CD4-positive, alpha-beta T cell (primary cell): ENCODE data around the gene XKR3. TPM values are rescaled to one million over a fixed set of nuclear protein-coding genes. Genes with fewer than 3 reads are reported as not detected.
A peak's percentile ranks its signal among the peaks of the same experiment; 100 is the strongest.
"Not testable (repeated sequence)": the region's sequence is repeated elsewhere in the genome, so short reads cannot be mapped to it uniquely, and the experiment has no call there.

Source experiments
- ATAC-seq: fragments of 200-7000 bp; cut with Tn5 transposase; one replicate; pipeline ENCODE4 v1.10.0; 2022; ENCODE audit warnings: mild to moderate bottlenecking; ENCODE audit not compliant: poor library complexity
- CTCF ChIA-PET: fragments of 350-600 bp; sonication (Branson Sonifier 250); formaldehyde crosslinking; loops from one replicate; lab custom pipeline; 2021; ENCODE audit warnings: antibody characterized with exemption, inconsistent platforms; lab: Charles Lee
- POLR2A ChIA-PET: fragments of 350-600 bp; sonication (Branson Sonifier 250); formaldehyde crosslinking; loops from one replicate; lab custom pipeline; 2021; ENCODE audit warnings: antibody characterized with exemption, inconsistent platforms; lab: Charles Lee
- DNase-seq, 14 experiments: peaks; one replicate each; pipeline ENCODE4 v3.0.0-alpha.2; 2013 to 2020; ENCODE audit warnings: mixed read lengths in 2 of 14
- H3K27ac ChIP-seq, 2 donors: one replicate each; pipeline versions ENCODE4 v1.5.1 to v1.7.0; 2013; ENCODE audit warnings: low read length in 2 of 2, low read depth in 1 of 2, mild to moderate bottlenecking in 1 of 2
- H3K27me3 ChIP-seq, 2 experiments: 1 replicate in 1 of 2; 2 replicates in 1 of 2; pipeline versions ENCODE4 v1.6.1 to v1.7.0; 2013; ENCODE audit warnings: low read length in 2 of 2, control low read depth in 1 of 2, mild to moderate bottlenecking in 1 of 2, moderate library complexity in 1 of 2; ENCODE audit not compliant: insufficient read depth in 2 of 2, control insufficient read depth in 1 of 2
- H3K36me3 ChIP-seq: one replicate; pipeline ENCODE4 v1.6.1; 2013; ENCODE audit warnings: low read length, control low read depth; ENCODE audit not compliant: insufficient read depth
- H3K4me1 ChIP-seq: one replicate; pipeline ENCODE4 v1.6.1; 2013; ENCODE audit warnings: low read length, control low read depth; ENCODE audit not compliant: insufficient read depth
- H3K4me3 ChIP-seq: one replicate; pipeline ENCODE4 v1.5.1; 2013; ENCODE audit warnings: mild to moderate bottlenecking, low read length, moderate library complexity
- H3K9me3 ChIP-seq, 2 experiments: 1 replicate in 1 of 2; 2 replicates in 1 of 2; pipeline versions ENCODE4 v1.6.1 to v1.7.0; 2013; ENCODE audit warnings: low read length in 2 of 2, mild to moderate bottlenecking in 2 of 2, control low read depth in 1 of 2, moderate library complexity in 1 of 2; ENCODE audit not compliant: control insufficient read depth in 1 of 2, insufficient read depth in 1 of 2
- H3K27ac Mint-ChIP-seq: one replicate; pipeline ENCODE4 v1.8.0; 2020; ENCODE audit warnings: mixed read lengths
- H3K27me3 Mint-ChIP-seq: one replicate; pipeline ENCODE4 v1.8.0; 2021; ENCODE audit warnings: mixed read lengths
- H3K36me3 Mint-ChIP-seq: one replicate; pipeline ENCODE4 v1.8.0; 2021; ENCODE audit warnings: low read depth, mixed read lengths
- H3K4me1 Mint-ChIP-seq: one replicate; pipeline ENCODE4 v1.8.0; 2021; ENCODE audit warnings: low read depth, mixed read lengths
- H3K4me3 Mint-ChIP-seq: one replicate; pipeline ENCODE4 v1.8.0; 2020; ENCODE audit warnings: mild to moderate bottlenecking, mixed read lengths
- H3K9me3 Mint-ChIP-seq: one replicate; pipeline ENCODE4 v1.8.0; 2020; ENCODE audit warnings: mixed read lengths
- CTCF ChIP-seq: fragments of 200-600 bp; IDR thresholded peaks from one replicate; pipeline ENCODE4 v1.8.0; 2022; ENCODE audit warnings: antibody characterized with exemption, mild to moderate bottlenecking
- intact Hi-C, 2 experiments: fragments of 100-400 bp; cut with DNase I in 1 of 2; cut with micrococcal nuclease in 1 of 2; formaldehyde crosslinking; loops; one replicate each; pipeline versions ENCODE4 v1.15.1 to v1.9.0; 2023 to 2025; cut with DNase I, micrococcal nuclease
- total RNA-seq, 174 experiments: library from RNA in 2 of 174; stranded (reverse) in 2 of 174; gene quantifications; one replicate each; pipeline ENCODE4 v1.2.3 and lab custom pipeline; 2021 to 2026

The XKR3 gene
- total RNA-seq, 2 experiments from 2014 or later = not detected

- Histone ChIP-seq H3K27ac (no peak overlapping the region), H3K4me3 (no peak overlapping the region), H3K4me1 (no peaks in the 10 kb centered on the region), H3K36me3 (no peaks in the 10 kb centered on the region), H3K9me3 (no peaks in the 10 kb centered on the region), H3K27me3 (no peaks in the 10 kb centered on the region)
- no peak overlapping the region for H3K4me3 Mint-ChIP-seq
- ATAC-seq (no peak), DNase-seq (peak in 1 of 14 experiments; percentile 4)
- H3K27ac Mint-ChIP-seq = no peak overlapping the region
- intact Hi-C loops = no loop called here
- ChIA-PET CTCF (no interaction called here), POLR2A (no interaction called here)
- TF ChIP-seq CTCF = no peak
- H3K4me1 Mint-ChIP-seq = no peaks in the 10 kb centered on the region
- no peaks in the 10 kb centered on the region for H3K9me3 Mint-ChIP-seq
- H3K27me3 Mint-ChIP-seq = peaks cover 4% of the 10 kb centered on the region
- no peaks in the 10 kb centered on the region for H3K36me3 Mint-ChIP-seq
Measured at GRCh38 chr22:16854631-16855030, 29.4 kb upstream of the XKR3 start.

- POLR2A ChIA-PET, H3K4me1 Mint-ChIP-seq, H3K27ac ChIP-seq, CTCF ChIA-PET, H3K36me3 ChIP-seq, H3K27ac Mint-ChIP-seq, H3K27me3 Mint-ChIP-seq, H3K4me3 Mint-ChIP-seq, intact Hi-C loops, ATAC-seq, H3K36me3 Mint-ChIP-seq, H3K4me3 ChIP-seq, H3K4me1 ChIP-seq, H3K9me3 ChIP-seq, H3K27me3 ChIP-seq, DNase-seq, H3K9me3 Mint-ChIP-seq: not testable (repeated sequence)
Measured at GRCh38 chr22:16851268-16851996, 26.2 kb upstream of the XKR3 start.

DNA sequence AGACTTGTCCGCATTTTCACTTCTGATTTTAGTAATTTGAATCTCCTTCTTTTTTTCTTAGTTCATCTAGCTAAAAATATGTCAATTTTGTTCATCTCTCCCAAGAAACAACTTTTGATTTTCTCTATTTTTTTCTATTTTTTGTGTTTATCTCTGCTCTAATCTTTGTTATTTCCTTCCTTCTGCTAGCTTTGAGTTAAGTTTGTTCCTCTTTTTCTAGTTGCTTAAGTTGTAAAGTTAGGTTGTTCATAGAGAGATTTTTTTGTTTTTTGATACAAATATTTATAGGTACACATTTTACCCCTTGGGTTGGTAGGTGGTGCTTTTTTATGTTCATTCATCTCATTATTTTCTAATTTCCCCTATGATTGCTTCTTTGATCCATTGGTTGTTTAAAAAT, 22.1 kb upstream of the XKR3 start:
- Mint-ChIP-seq H3K36me3 (no peaks in the 10 kb centered on the region), H3K4me1 (peaks cover 4% of the 10 kb centered on the region), H3K9me3 (peaks cover 3% of the 10 kb centered on the region), H3K4me3 (no peak overlapping the region), H3K27ac (no peak overlapping the region), H3K27me3 (peaks cover 4% of the 10 kb centered on the region)
- H3K36me3 ChIP-seq = no peaks in the 10 kb centered on the region
- TF ChIP-seq CTCF = no peak
- no peak overlapping the region for H3K4me3 ChIP-seq
- ATAC-seq (no peak), DNase-seq (no peak)
- H3K9me3 ChIP-seq = peaks cover 0 to 21% of the 10 kb centered on the region in 2 experiments
- no peaks in the 10 kb centered on the region for H3K27me3 ChIP-seq
- intact Hi-C loops = no loop called here
- CTCF ChIA-PET = no interaction called here
- no peak overlapping the region for H3K27ac ChIP-seq
- no peaks in the 10 kb centered on the region for H3K4me1 ChIP-seq
- POLR2A ChIA-PET = no interaction called here

- Histone ChIP-seq H3K27me3 (no peaks in the 10 kb centered on the region), H3K9me3 (peaks cover 0 to 21% of the 10 kb centered on the region in 2 experiments), H3K4me1 (no peaks in the 10 kb centered on the region), H3K27ac (no peak overlapping the region), H3K4me3 (no peak overlapping the region), H3K36me3 (no peaks in the 10 kb centered on the region)
- Mint-ChIP-seq H3K9me3 (peaks cover 3% of the 10 kb centered on the region), H3K27ac (no peak overlapping the region), H3K4me3 (no peak overlapping the region), H3K4me1 (peaks cover 4% of the 10 kb centered on the region), H3K27me3 (no peaks in the 10 kb centered on the region), H3K36me3 (no peaks in the 10 kb centered on the region)
- TF ChIP-seq CTCF = no peak
- CTCF ChIA-PET = no interaction called here
- ATAC-seq (no peak), DNase-seq (no peak)
- POLR2A ChIA-PET = no interaction called here
- intact Hi-C loops = no loop called here
Measured at GRCh38 chr22:16845881-16846280, 20.7 kb upstream of the XKR3 start.
